ENCODE measurements around the gene AFAP1L2. TPM values are rescaled to one million over a fixed set of nuclear protein-coding genes. Genes with fewer than 3 reads are reported as not detected.

AFAP1L2 gene
- total and polyA plus RNA-seq, 9 of the 15 experiments (the other 6 are each of a cell fraction or from before 2014, with no cell fraction given), result 0.07 TPM; not detected in 8

DNA sequence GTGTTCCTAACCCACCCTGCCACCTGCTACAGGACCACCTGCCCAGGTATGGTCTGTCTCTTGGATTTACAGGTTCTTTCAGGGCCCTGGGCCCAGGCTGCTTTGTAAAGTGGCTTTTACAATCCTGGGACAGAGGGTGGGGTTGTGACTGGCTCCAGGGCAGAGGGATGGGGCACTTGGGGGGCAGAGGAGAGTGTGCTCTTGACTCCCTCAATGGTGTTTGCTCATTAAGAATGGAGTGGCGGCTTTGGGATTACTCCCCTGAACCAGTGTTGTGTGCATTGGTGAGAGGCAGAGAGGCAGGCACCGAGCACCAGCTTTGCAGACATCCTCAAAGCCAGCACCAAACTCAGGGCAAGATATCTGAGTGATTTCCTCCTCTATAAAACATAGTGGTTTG lies 121.8 kb downstream of the AFAP1L2 start (continued):
- TF ChIP-seq, protein P1, sequence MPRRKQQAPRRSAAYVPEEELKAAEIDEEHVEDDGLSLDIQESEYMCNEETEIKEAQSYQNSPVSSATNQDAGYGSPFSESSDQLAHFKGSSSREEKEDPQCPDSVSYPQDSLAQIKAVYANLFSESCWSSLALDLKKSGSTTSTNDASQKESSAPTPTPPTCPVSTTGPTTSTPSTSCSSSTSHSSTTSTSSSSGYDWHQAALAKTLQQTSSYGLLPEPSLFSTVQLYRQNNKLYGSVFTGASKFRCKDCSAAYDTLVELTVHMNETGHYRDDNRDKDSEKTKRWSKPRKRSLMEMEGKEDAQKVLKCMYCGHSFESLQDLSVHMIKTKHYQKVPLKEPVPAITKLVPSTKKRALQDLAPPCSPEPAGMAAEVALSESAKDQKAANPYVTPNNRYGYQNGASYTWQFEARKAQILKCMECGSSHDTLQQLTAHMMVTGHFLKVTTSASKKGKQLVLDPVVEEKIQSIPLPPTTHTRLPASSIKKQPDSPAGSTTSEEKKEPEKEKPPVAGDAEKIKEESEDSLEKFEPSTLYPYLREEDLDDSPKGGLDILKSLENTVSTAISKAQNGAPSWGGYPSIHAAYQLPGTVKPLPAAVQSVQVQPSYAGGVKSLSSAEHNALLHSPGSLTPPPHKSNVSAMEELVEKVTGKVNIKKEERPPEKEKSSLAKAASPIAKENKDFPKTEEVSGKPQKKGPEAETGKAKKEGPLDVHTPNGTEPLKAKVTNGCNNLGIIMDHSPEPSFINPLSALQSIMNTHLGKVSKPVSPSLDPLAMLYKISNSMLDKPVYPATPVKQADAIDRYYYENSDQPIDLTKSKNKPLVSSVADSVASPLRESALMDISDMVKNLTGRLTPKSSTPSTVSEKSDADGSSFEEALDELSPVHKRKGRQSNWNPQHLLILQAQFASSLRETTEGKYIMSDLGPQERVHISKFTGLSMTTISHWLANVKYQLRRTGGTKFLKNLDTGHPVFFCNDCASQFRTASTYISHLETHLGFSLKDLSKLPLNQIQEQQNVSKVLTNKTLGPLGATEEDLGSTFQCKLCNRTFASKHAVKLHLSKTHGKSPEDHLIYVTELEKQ (CRISPR knock-in tag; IDR thresholded peaks at IDR 0.05), result no peak
- TF ChIP-seq EGR1 (conservative IDR thresholded peaks at IDR 0.05) (no peak), PURB (CRISPR knock-in tag; IDR thresholded peaks at IDR 0.05; ENCODE audit: low read depth) (no peak)

DNA sequence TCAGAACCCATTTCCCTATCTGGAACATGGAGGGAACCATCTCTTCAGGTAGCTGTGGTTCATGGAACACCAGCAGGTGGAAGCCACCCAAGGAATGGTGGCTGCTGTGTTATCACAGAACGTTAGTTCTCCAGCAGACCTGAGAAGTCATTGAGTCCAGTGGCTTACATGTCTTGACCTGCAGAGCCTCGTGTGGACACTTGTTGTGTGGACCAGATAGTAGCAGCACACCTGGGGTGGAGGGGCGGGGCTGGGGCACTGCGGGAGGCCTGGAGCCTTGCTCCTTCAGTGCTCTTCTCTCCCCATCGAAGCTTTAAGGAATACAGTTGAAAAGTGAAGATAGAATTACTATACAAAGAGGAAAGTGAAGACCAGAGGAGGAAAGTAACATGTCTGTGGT lies 122.8 kb downstream of the AFAP1L2 start:
- H3K36me3 ChIP-seq (ENCODE audit: control insufficient read depth, insufficient read depth, low read length), result no peaks in the 10 kb centered on the region
- H3K79me2 ChIP-seq (ENCODE audit: control insufficient read depth, insufficient read depth, low read length), result no peaks in the 10 kb centered on the region
- H3K27ac ChIP-seq (ENCODE audit: extremely low read depth, low read depth, low read length), result no peak overlapping the region
- POLR2A ChIA-PET, result no interaction called here
- CTCF ChIA-PET (ENCODE audit: low intra/inter-chr PET ratio), result no interaction called here
- H3K9me1 ChIP-seq (ENCODE audit: control insufficient read depth, insufficient read depth, low read length), result no peaks in the 10 kb centered on the region
- 0% methylated on average over 2 of the region's 5 CpGs for WGBS (ENCODE audit: insufficient coverage, low coverage, missing lambda C conversion rate)
- no peaks in the 10 kb centered on the region for H3K9me3 ChIP-seq (replicated peaks; ENCODE audit: control insufficient read depth, insufficient read depth, low read depth, low read length)
- no peak overlapping the region for H3K9ac ChIP-seq (ENCODE audit: insufficient read depth in 1 of 2, low read depth in 2 of 2, low read length in 2 of 2)
- H3K27me3 ChIP-seq (ENCODE audit: control insufficient read depth in 2 of 2, insufficient read depth in 2 of 2, low read length in 2 of 2), result peaks cover 0 to 35% of the 10 kb centered on the region in 2 experiments; a peak in 2 of 5 replicates
- DNase-seq (ENCODE audit: extremely low read depth in 1 of 4, low spot score in 3 of 4) (no peak), FAIRE-seq (no peak), ATAC-seq (no peak)
- H3K4me2 ChIP-seq (ENCODE audit: insufficient read depth, low read length), result no peak overlapping the region
- in situ Hi-C loops (cut with MboI), result no loop called here
- H3K4me3 ChIP-seq, result no peak overlapping the region
- peaks cover 0 to 6% of the 10 kb centered on the region in 2 experiments; a peak in 2 of 5 replicates for H3K4me1 ChIP-seq (replicated peaks in 1 of 2; ENCODE audit: control insufficient read depth in 2 of 2, insufficient read depth in 2 of 2, low read length in 2 of 2)
- no peaks in the 10 kb centered on the region for H4K20me1 ChIP-seq (replicated peaks; ENCODE audit: control insufficient read depth, insufficient read depth, low read length)
- TF ChIP-seq MCM3 (IDR thresholded peaks at IDR 0.05), result no peak
- TF ChIP-seq ETS2 (tag; IDR thresholded peaks at IDR 0.05; ENCODE audit: borderline replicate concordance, poor library complexity, severe bottlenecking), result no peak
- intact Hi-C loops (cut with micrococcal nuclease), result no loop called here
- no TSS peak for BruUV-seq (replicated peaks)
- H2AFZ ChIP-seq (ENCODE audit: low read depth, low read length), result no peak overlapping the region

Measured in K562 (cell line).